HG02970 (cell line): ENCODE results near the gene FIGN.

Experiments
- ATAC-seq: cut with Tn5 transposase; IDR thresholded peaks from one replicate; pipeline ENCODE4 v1.9.1; 2021; ENCODE audit warnings: mild to moderate bottlenecking, moderate library complexity, moderate number of reproducible peaks; ENCODE audit not compliant: unreplicated experiment, low FRiP score

FIGN gene, protein sequence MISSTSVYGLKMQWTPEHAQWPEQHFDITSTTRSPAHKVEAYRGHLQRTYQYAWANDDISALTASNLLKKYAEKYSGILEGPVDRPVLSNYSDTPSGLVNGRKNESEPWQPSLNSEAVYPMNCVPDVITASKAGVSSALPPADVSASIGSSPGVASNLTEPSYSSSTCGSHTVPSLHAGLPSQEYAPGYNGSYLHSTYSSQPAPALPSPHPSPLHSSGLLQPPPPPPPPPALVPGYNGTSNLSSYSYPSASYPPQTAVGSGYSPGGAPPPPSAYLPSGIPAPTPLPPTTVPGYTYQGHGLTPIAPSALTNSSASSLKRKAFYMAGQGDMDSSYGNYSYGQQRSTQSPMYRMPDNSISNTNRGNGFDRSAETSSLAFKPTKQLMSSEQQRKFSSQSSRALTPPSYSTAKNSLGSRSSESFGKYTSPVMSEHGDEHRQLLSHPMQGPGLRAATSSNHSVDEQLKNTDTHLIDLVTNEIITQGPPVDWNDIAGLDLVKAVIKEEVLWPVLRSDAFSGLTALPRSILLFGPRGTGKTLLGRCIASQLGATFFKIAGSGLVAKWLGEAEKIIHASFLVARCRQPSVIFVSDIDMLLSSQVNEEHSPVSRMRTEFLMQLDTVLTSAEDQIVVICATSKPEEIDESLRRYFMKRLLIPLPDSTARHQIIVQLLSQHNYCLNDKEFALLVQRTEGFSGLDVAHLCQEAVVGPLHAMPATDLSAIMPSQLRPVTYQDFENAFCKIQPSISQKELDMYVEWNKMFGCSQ

DNA sequence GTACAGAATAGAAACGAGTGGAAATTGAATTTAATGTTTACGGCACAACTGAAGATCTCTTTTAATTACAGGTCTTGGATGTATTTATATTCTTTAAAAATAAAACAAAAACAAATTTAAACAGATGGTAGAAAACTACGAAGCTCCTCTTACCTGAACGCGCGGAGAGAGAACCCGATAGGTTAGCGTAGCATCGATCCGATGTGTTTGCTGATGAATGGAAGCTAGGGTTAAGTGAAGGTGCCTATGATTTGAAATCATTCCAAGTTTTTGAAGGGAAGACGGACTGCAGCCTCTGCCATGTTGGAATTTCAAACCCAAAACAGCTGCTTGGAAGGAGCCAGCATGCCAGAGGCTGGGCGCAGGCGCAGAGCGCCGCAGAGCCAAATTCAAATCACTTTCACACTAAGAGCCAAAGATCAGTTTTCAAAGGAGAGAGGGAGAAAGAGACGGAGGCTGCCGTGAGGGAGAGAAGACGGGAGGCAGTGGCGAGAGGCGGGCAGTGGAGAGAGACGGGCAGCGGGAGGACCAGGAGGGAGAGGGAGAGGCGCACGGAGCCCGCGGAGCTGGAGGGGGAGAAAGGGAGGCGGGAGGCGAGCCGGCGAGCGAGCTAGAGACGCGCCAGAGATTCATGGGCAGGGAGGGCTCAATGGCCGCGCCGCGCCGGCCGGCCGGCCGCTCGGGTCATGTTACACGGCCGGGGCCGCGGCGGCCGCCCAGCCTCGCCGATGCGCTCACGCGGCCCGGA is at the start of gene FIGN:
Gene FIGN, minus strand, starts transcription at position 324 of the 748 bp plus-strand sequence. CDS start 1,081 bp downstream, outside the sequence.
- no peak for ATAC-seq

DNA sequence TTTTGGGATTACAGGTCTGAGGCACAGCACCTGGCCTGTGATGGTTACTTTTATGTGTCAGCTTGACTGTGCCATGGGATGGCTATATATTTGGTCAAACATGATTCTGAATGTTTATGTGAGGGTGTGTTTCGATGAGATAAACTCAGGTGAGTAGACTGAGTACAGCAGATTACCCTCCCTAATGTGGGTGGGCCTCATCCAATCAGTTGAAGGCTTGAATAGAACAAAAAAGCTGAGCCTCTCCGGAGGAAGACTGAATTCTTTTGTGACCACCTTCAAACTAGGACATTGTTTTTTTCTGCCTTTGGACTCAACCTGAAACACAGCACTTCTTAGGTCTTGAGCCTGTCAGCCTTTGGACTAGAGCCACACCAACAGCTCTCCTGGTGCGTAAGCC is 49.4 kb upstream of the FIGN start:
- ATAC-seq = no peak

DNA sequence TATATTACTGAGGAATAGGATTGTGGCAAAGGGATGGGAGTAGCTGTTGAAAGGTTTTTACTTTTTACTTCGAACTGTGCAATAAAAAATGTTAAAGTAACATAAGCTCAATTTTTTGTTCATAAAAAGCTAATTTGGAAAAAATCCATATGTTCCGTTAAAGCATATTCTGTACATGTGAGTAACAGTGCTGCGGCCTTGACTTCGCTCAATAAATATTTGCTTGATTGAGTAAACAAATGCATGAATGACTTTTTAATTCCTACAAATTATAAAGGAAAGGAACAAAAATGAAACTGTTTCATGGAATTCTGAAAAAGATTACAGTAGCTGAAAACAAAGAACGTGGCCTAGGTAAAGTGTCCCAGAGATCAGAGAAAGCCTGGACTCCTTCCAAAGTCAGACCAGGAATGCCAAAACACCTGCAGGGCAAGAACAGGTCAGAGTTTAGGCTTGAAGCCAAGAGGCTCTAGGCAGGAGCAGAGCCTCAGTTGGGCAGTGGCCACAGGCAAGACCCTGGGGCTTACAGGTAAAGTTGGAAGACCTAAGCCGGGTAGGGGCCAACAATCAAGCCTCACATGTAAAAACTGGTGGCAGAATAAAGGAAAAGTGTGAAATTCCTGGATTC is 44.3 kb upstream of the FIGN start:
- no peak for ATAC-seq

DNA sequence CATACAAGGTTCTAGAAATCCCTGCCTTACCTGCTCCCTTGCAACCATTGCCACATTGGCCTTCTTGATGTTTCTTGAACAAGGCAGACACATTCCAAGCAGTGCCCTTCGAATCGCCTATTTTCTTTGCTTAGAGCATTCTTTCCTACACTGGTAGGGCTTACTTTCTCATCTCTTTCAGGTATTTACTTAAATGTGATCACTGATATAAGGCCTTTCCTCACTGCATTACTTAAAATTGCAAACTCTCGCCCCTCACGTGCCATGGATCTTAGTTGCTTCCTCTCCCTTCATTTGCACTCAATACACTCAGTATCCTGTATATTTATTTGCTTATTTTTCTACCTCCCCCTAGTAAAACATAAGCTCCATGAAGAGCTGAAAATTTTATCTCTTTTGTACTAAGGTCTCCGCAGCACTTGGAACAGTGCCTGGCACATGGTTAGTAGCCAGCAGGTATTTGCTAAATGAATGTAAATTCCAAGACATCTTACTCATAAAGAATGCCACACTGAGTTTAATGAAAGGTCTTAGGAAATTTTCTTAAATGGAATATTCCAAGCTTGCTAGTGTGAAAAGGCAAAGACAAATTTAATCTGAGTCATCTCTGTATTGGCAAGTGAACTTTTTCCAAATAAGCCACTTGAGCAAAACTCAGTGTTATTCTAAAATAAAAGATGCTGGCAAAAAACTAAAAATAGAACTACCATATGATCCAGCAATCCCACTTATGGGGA is 42.4 kb upstream of the FIGN start:
- ATAC-seq = no peak

DNA sequence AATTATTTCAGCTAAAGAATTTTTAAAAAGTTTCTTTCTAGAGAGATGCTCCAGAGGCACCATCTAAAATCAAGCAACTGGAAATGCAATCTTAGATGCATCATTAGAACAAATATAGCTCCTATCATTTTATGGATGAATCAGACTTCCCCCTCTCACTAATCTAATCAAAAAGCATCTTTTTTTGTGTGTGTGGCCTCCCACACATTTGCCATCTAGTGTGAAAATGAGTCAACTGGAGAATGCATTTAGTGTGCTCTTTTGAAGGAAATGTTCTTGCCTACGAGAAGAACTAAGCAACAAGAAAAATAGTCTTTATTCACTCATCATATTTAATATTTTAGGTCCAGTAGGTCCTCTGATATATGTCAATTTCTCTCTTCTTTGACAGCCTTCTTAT is 39.5 kb upstream of the FIGN start:
- no peak for ATAC-seq

DNA sequence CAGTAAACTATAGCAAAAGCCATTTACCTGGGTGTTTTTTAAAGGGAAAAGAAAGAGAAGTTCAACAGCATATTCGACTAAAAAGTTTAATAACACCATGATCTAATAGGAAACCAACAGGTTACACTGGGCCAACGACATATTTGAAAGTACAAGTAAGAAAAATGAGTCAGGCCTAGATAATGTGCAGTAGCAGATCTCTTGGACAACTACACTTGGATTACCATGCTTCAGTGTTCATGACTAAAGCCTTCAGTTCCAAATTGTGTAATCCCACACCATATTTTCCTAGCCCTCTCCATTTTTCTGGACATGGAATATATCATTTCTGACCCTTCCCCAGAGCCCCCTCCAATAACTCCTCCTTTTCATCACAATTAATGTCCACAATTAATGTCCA is 39.1 kb upstream of the FIGN start:
- no peak for ATAC-seq

DNA sequence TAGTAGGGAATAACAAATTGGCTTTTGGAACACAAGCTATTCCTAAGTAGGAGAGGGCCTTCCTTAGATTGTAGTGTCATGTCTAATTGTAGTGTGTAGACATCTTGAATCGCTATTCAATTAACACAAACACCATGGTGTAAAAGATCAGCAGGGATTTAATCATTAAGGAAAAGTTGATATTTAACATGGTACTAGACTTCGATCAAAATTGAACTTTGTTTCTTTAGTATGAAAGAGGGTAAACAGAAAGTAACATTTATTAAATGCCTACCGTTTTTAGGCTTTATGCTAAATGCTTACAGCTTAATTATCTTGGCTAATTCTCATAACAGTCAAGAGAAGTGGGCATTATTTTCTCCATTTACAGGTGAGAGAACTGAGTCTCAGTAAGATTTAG is 37.5 kb upstream of the FIGN start:
- ATAC-seq = no peak

DNA sequence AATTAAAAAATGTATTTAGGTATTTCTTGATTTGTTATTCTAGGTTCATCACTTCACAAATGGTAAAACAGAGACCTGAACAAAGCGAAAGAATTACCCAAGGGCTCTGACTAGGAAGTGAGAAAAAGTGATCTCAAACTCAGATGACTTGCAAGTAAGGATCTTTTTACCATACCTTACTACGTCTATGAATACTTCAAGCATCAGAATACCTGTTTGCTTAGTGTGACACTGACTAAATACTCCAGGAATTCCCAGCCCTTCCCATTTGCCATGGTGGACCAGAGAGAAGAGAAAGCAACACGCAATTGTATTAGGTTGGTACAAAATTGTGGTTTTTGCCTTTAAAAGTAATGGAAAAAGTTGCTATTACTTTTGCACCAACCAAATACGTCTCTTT is 35.8 kb upstream of the FIGN start:
- ATAC-seq = no peak

DNA sequence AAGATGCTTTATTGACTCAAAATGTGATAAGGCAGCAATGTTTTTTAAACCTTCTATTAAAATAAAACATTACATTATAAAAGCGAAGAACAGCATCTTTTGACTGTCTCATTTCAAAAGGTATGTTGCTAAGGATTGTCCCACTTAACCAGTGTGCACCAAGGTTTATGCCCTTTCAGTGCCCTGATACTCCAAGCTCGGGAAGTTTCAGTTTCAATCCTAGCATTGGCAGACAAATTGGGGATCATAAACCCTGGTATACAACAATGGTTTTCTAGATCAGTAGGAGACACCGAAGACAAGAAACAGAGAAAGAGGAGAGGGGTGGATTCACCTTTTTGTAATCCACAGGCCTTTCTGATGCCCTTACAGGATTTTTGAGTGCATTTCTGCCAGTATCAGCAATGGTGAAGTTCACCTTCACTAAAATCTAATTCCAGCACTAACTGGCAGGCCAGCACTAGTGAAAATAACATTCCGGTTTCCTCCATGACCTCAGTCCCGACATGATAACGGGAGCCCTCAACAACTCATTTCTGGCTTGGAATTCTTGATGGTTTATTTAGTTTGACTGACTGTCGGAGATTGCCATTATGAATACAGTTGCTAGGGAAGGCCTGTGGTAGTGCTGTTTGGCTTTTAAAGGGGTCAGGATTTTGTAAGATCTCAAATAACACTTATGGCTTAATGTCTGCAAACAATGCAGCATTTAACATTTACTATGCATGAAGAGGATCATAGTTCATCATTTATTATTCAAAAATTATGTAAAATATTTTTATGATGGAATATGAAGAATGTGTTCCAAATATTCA is 33.3 kb upstream of the FIGN start:
- ATAC-seq = no peak

DNA sequence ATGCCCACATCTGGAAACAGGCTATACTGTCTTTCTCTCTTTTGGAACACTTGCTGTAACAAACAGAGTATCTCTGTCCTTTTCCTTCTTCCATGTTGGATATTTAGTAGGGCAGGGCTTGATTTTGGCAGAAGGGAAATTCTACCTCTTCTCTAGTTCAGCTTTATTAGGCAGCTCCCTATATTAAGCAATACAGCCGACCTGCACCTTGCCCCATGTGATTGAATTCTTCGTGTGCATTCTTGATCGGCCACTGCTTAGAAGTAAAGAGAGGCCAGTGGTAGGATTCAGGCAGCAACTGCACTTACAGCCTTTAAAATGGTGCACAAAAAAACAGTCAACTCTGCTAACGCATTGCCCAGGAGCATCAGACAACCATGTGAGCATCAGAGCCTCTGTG is 31.3 kb upstream of the FIGN start:
- no peak for ATAC-seq

DNA sequence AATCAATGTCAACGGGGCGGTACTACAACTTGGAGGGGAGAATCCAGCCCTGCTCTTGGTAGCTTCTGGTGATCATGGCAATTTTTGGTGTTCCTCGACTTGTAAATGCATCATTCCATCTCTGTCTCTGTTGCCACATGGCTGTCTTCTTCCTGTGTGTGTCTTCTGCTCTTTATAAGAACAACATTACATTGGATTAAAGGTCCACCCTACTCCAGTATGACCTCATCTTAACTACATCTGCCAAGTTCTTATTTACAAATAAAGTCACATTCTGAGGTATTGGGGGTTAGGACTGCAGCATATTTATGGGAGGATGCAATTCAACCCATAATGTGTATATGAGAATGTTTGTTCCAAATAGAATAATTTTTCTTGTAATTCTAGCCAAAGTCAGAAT is 28.8 kb upstream of the FIGN start:
- no peak for ATAC-seq

DNA sequence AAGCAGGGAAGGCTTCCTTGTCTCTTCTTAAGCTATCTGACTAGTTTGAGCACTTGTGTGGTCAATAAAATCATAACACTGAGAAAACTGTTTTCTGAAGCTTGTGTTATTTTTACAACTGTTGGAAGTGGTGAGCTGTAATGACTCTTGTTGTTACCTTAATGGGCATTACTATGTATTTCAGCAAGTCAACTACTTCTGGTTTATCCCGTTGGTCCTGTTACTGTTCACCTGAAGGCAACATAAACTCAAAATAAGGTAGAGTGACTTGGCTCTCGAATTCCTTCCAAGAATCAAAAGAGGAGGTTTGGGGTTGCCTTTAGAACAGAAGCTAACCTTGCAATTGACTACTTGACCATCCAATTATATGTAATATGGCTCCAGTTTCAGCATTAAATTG is 23.2 kb upstream of the FIGN start:
- no peak for ATAC-seq

DNA sequence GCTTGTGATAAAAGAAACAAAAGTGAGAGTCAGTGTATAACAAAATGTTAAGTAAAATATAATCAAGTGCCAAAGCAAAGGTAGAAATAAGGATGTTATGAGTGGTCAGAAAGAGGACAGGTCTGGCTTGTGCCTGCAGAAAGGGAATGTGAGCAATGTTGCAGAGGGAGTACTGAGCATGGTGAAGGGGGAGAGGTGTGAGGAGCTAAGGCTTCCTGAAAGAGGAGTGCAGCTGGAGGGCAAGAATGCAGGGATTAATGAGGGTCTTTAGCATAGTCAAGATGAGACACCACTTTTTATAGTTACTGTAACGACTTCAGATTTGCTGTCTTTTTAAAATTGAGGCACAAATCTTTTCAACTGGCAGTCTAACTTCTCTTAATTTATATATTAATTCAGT is 22.0 kb upstream of the FIGN start:
- no peak for ATAC-seq

DNA sequence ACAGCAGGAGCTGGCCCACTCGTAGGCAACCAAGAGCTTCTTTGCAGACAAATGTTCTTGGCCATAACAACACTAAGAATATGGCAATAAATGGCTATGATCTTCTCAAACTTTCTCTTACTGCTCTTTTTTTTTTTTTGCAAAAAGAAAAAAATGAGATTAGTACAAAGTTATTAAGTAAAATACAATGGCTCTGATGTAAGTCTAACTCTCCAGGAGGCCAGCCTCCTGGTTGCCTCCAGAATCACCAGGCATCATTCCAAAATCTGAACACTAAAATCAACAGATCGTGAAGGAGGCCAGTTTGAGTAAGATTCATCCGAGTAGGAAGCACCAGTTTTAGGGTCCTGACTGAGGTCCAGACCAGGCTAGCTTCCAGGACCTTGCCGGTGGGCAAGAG is 20.8 kb upstream of the FIGN start:
- ATAC-seq = no peak

DNA sequence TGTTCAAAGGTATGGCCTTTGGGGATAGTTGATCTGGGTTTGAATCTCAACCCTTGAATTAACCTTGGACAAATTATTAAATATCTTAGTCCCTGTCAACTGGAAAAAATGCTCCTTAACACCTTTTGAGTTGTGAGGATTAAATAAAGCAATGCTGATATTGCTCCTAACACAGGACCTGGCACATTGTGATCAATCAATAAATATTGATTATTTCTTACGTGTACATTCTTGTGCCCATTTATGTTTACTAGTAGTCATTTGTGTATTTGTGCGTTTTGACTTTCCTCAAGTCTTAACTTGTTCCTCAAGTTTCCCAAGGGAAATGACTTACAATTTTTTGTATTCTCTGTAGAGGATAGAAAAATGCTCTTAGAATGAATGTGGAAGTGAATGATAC is 19.6 kb upstream of the FIGN start:
- ATAC-seq = no peak

DNA sequence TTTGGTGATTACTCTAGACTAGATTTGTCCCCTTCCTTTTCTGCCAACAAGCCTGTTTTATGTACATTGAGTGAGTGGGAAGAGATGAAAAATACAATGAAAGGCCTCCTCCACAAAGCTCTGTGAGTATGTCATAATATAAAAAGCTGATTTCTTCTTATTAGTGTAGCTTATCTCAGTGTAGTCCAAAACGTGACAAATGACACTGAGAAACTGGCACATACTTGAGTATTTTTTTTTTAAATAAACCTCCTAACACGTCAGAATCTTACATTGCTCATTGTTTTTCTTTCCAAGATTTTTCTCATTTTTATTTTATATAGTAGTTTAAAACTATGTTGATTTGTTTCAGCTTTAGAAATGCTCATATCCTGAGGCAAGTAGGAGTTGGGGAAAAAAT is 17.9 kb upstream of the FIGN start:
- no peak for ATAC-seq

DNA sequence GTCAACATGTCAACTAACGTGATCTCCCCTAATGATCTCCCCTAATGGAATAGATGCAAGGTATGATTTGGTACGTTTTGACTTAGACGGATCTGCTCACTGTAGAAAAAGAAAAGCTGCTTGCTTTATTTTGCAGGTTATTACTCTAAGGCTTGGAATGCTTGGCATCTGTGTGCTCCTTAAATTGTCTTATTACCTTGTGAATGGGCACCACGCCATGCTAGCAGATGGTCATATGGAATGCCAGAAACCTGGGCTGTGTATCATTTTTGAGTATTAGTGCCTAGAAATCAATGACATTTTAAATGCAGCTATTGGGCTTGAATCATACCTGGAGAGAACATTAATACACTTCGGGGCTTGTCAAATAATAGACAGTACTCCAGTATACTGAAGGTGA is 16.5 kb upstream of the FIGN start:
- no peak for ATAC-seq

DNA sequence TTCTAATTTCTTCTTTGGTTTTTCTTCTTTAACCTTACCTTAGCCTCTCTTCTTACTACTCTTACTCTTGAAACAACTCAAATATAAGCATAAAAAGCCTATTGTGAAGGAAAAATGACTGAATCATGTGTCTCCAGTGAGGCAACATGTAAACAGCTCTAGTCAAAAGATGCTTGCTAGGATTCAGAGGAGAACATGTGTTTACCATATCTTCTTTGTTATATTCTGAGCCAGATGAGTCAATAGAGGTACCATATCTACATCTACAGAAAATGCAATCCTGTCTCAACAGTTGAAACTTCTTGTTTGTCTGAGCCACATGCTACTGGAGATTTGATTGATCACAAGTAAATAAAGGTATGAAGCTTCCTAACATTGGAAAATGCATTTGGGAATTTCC is 15.9 kb upstream of the FIGN start:
- ATAC-seq = no peak

DNA sequence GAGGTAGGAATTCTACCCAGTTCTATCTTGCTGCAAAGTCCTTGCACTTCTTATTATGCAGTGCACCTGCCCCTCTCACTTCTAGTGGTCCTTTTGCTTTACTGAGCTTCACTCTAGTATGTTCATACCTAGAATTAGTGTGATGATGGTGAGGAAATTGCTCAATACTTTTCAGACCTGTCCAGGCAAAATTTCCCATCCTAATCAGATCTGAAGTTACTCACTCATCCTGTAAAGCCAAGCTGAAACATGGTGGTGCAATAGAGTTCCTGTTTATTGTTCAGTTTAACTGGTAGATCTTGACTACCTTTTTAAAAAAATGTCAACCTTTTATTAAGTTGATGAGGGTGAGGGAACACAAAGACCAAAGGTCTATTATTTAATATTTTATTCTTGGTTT is 12.6 kb upstream of the FIGN start:
- no peak for ATAC-seq
